GM12873 (cell line): ENCODE measurements around the gene DPYD.

ENCODE experiments used
- TF ChIP-seq, protein P1 (sequence below): IDR thresholded peaks from 2 replicates; pipeline ENCODE4 v1.5.1; 2012; ENCODE audit warnings: low read depth, mild to moderate bottlenecking, moderate library complexity, low read length, control low read depth; ENCODE audit not compliant: insufficient read depth; ENCODE audit errors: missing control alignments

The DPYD gene

DNA sequence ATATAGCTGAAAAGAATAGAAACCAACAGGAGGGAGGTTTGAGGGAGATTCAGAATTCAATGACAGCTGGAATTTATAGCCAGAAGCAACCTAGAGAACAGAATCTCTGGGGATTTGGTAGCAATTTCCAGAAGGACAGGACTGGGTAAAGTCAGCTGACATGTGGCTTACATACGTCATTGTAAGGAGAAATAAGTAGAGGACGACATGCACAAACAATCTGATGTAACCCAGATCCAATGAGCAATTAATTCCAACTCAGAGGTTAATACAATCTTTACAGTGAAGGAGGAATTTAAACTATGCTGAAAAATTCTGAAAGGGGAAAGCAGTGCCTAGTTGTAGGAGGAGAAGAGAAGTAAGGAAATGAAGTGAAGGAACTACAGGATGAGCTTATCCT, 815.3 kb downstream of the DPYD start:
- TF ChIP-seq, protein P1, sequence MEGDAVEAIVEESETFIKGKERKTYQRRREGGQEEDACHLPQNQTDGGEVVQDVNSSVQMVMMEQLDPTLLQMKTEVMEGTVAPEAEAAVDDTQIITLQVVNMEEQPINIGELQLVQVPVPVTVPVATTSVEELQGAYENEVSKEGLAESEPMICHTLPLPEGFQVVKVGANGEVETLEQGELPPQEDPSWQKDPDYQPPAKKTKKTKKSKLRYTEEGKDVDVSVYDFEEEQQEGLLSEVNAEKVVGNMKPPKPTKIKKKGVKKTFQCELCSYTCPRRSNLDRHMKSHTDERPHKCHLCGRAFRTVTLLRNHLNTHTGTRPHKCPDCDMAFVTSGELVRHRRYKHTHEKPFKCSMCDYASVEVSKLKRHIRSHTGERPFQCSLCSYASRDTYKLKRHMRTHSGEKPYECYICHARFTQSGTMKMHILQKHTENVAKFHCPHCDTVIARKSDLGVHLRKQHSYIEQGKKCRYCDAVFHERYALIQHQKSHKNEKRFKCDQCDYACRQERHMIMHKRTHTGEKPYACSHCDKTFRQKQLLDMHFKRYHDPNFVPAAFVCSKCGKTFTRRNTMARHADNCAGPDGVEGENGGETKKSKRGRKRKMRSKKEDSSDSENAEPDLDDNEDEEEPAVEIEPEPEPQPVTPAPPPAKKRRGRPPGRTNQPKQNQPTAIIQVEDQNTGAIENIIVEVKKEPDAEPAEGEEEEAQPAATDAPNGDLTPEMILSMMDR = no peak

- TF ChIP-seq, protein P1 = no peak
Observed at GRCh38 chr1:97101509-97101908, 819.3 kb downstream of the DPYD start.

- TF ChIP-seq, protein P1 = no peak
Observed at GRCh38 chr1:97097404-97097925, 823.4 kb downstream of the DPYD start.

GRCh38 chr1:97095764-97096163, 825.1 kb downstream of the DPYD start:
- TF ChIP-seq, protein P1 = no peak

- TF ChIP-seq, protein P1 = no peak
Observed at GRCh38 chr1:97094247-97094972, 826.4 kb downstream of the DPYD start.

- TF ChIP-seq, protein P1 = no peak
Observed at GRCh38 chr1:97093741-97094140, 827.1 kb downstream of the DPYD start.

DNA sequence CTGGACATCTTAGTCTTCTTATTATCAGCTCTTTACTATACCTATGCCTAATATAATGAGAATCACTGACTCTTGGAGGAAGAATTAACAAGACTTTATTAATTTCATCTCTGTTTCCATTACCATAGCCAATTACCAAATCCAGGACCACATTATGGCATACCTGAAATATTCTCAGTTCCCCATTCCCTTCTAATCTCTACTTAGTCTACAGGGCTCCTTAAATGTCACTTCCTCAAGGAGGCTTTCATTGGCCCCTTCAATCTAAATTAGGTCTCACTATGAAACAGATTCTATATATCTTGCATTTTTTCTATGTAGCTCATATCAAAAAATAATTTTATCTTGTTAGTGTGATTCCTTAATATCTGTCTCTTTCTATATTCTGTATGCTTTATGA, 828.0 kb downstream of the DPYD start:
- TF ChIP-seq, protein P1 = no peak
